NK-92 treated with Interleukin-12 subunit alpha and Interleukin-12 subunit beta, amount 100 ng/mL, for 24 hours (cell line): ENCODE measurements around the gene SLC27A6.
"Not testable (repeated sequence)": the region's sequence is repeated elsewhere in the genome, so short reads cannot be mapped to it uniquely, and the experiment has no call there.

ENCODE experiments used
- DNase-seq: peaks from one replicate; lab custom pipeline; 2025; lab: John Stamatoyannopoulos, UW

SLC27A6 gene

GRCh38 chr5:128965011-128965637, at the start of gene SLC27A6:
Gene SLC27A6 (plus strand): TSS chr5:128965488. CDS start chr5:128966138, 650 bp downstream.
- no peak for DNase-seq

- no peak for DNase-seq
These were observed 45.7 kb upstream of the SLC27A6 start for GRCh38 chr5:128919542-128919941.

GRCh38 chr5:128920345-128921215, 44.7 kb upstream of the SLC27A6 start:
- no peak for DNase-seq

- no peak for DNase-seq
These were observed 41.0 kb upstream of the SLC27A6 start for GRCh38 chr5:128924299-128924698.

GRCh38 chr5:128925973-128926372, 39.3 kb upstream of the SLC27A6 start:
- no peak for DNase-seq

- DNase-seq, result no peak
These were observed 37.6 kb upstream of the SLC27A6 start for GRCh38 chr5:128927644-128928043.

GRCh38 chr5:128932232-128932631, 33.1 kb upstream of the SLC27A6 start:
- DNase-seq, result not testable (repeated sequence)

GRCh38 chr5:128943100-128943499, 22.2 kb upstream of the SLC27A6 start:
- DNase-seq, result not testable (repeated sequence)

- no peak for DNase-seq
These were observed 15.3 kb upstream of the SLC27A6 start for GRCh38 chr5:128949847-128950546.

GRCh38 chr5:128951301-128951700, 14.0 kb upstream of the SLC27A6 start:
- DNase-seq, result not testable (repeated sequence)

- DNase-seq, result no peak
These were observed 9.1 kb upstream of the SLC27A6 start for GRCh38 chr5:128956164-128956563.

GRCh38 chr5:128962211-128962610, 3.1 kb upstream of the SLC27A6 start:
- DNase-seq, result no peak

- no peak for DNase-seq
These were observed 482 bp downstream of the SLC27A6 start for GRCh38 chr5:128965638-128966302.

GRCh38 chr5:128966375-128966774, 1.1 kb downstream of the SLC27A6 start:
- no peak for DNase-seq

- DNase-seq, result no peak
These were observed 1.6 kb downstream of the SLC27A6 start for GRCh38 chr5:128966846-128967245.

GRCh38 chr5:128973244-128973643, 8.0 kb downstream of the SLC27A6 start:
- no peak for DNase-seq

- DNase-seq, result no peak
These were observed 9.3 kb downstream of the SLC27A6 start for GRCh38 chr5:128974567-128974966.

GRCh38 chr5:128979761-128980160, 14.5 kb downstream of the SLC27A6 start:
- DNase-seq, result no peak

- no peak for DNase-seq
These were observed 15.6 kb downstream of the SLC27A6 start for GRCh38 chr5:128980917-128981316.

GRCh38 chr5:128984480-128984879, 19.2 kb downstream of the SLC27A6 start:
- no peak for DNase-seq

GRCh38 chr5:128988476-128988875, 23.2 kb downstream of the SLC27A6 start:
- no peak for DNase-seq

- no peak for DNase-seq
These were observed 36.7 kb downstream of the SLC27A6 start for GRCh38 chr5:129001841-129002526.
